ENCODE data around the gene OR51B6.

DNA sequence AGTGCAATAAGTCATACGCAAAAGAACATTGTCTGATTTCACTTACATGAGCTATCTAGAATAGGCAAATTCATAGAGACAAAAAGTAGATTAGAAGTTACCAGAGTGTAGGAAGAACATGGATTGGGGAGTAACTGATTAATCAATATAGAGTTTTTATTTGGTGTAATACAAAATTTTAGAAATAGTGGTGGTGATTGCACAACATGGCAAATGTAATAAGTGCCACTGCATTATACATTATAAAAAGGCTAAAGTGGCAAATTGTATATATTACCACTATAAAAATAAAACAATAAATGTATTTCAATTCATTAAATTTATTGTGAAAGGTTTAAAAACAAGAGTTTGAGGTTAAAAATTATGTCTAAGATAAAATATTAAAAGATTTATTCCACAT is 40.9 kb upstream of the OR51B6 start:
- no peak for TF ChIP-seq EZH2 (IDR thresholded peaks at IDR 0.05; ENCODE audit: insufficient read depth, poor library complexity, severe bottlenecking)
- TF ChIP-seq EZH2phosphoT487 (IDR thresholded peaks at IDR 0.05; ENCODE audit: insufficient read depth, low read depth) = no peak

Data from GM23248 (cell line).